Measurements from ENCODE around the gene GPN2.

The GPN2 gene

DNA sequence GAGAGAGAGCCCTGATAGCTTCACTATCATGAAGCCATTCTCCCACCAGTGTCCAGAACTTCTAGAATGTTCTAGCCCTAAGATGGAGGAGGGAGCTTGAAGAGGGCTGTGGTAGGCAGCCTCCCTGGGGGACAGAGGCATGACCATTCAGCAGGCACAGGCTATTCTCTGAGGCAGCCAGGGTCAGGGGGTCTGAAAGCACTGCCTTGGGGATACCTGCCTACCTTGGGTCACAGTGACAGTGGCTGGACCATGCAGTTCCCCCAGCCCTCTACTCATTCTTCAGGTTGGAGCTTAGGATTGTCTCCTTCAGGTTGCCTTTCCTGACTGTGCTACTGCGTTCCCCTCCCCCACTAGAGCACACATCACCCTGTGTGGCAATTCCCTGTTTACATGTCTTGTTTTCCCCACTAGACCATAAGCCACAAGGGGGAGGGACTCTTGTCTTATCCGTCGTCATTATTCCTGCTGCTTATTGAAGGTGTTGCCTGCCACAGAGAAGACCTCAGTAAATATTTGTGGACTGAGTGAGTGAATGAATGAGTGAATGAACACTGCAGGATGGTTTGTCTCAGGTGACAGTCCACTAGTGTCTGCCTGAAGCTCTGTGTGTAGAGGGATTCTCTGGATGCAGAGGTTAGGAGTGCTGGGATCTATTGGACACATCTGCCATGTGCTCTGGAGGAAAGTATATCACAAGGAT is 58.4 kb downstream of the GPN2 start:
- DNase-seq, result no peak

DNA sequence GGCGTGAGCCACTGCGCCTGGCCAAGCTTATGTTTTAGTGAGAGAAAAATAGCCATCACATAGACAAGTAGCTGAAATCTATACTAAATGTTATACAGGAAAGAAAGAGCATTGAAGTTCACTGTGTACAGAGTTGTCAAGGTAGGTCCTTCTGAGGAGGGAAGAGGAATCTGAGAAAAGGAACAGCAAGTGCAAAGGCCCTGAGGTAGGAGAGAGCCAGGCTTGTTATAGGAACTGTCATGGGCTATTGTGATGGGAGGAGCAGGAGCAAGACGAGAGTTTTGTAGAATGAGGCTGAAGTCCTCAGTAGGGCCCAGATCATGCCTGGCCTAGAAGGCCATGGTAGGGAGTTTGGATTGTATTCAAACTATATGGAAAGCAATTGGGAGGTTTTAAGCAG is 59.0 kb downstream of the GPN2 start:
- DNase-seq, result no peak

GRCh38 chr1:26829184-26829911 is 60.7 kb downstream of the GPN2 start:
- no peak for DNase-seq

- peak; percentile 40 for DNase-seq
These were observed 61.6 kb downstream of the GPN2 start for GRCh38 chr1:26828411-26828991.

DNA sequence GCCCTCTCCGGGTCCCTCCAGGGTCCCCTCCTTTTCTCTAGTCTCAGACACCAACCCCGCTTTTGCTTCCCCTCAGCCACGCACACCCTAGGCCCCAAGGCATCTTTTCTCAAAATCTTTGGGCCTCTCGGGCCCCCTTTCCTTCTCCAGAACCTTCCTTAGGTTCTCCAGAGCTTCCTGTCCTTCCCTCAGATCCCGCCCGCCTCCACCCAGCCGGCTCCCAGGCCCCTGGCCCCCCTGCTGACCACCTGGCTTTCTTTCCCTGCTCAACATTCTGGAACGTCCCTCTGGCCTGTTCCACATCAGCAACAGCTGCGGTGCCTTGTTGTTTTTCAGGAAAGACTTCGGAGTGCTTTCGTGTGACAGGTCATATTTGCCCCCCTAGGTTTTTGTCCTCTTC is 62.4 kb downstream of the GPN2 start:
- DNase-seq, result no peak

DNA sequence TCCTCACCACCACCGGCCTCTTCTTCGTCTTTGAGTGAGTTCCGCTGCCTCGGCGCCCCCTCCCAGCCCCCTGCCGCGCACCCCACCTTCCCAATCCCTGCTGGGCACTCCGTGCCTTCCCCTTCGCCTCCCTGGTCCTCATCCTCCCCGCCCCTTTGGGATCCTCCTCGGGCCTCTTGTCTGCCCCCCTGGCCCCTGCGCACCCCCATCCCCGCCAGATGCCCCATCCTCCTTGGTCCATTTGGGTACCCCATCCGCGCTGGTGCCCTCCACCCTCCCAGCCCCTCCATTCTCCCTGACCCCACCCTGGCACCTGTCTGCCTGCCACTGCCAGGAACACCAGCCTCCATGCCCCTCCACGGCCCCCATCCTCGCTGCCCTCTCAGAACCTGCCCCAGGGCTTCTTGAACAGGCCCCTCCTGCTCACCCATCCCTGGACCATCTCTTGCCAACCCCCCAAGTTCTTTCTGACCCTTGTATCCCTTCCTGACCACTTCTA is 62.9 kb downstream of the GPN2 start:
- no peak for DNase-seq

DNA sequence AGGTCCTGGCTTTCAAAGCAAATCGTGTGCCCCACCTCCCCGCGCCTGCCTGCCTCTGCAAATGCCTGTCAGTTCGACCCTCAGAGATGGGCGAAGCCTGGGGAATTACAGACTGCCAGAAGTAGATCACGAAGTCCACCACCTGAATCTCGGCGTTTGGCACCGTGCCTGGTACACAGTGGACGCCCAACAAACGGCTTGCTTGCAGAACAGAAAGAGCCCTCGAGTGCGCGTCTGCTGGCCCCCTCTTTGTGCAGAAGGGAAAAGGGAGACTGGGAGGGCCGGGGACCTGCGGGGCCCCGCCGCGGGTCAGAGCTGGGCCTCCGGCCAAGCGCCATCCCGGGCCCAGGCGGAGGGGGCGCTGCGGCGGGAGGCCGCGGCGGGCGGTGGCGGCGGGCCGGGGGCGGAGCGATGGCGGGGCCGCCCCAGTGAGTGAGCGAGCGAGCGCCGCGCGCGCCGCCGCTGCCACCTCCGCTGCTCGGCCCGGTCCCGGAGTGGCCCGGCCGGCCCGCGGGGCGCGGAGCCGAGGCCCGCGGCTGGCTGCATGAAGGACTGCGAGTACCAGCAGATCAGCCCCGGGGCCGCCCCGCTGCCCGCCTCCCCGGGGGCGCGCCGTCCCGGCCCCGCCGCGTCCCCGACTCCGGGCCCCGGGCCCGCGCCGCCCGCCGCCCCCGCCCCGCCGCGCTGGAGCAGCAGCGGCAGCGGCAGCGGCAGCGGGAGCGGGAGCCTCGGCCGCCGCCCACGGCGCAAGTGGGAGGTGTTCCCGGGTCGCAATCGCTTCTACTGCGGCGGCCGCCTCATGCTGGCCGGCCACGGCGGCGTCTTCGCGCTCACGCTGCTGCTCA is 63.6 kb downstream of the GPN2 start, which contains the start of gene ZDHHC18:
Gene ZDHHC18 (plus strand): TSS at position 428 of the 845 bp plus-strand sequence. CDS start 117 bp downstream, at position 545.
- peak; percentile 74 for DNase-seq

Data from activated CD4-positive, alpha-beta T cell treated with anti-CD3 and anti-CD28 coated beads for 48 hours (primary cell).